Esophagus squamous epithelium (tissue), 4 donors: Measurements from ENCODE around the gene THAP11.

Experiments
- CTCF ChIP-seq, 6 experiments: fragments of 450-650 bp in 4 of 6; fragments of 200-600 bp in 2 of 6; sonication (generic) in 2 of 6; IDR thresholded peaks; one replicate each; pipeline ENCODE4 v1.5.1; 2016 to 2019; ENCODE audit warnings: antibody characterized with exemption in 6 of 6, mild to moderate bottlenecking in 4 of 6, moderate library complexity in 4 of 6
- POLR2A ChIP-seq, 4 donors: fragments of 450-650 bp; IDR thresholded peaks; one replicate each; pipeline ENCODE4 v1.6.1; 2017; ENCODE audit warnings: antibody characterized with exemption in 4 of 4, mild to moderate bottlenecking in 4 of 4, moderate library complexity in 3 of 4

GRCh38 chr16:67801241-67801640 lies 40.9 kb upstream of the THAP11 start:
- TF ChIP-seq CTCF (IDR thresholded peaks at IDR 0.05): no peak
- no peak for TF ChIP-seq POLR2A (IDR thresholded peaks at IDR 0.05)
